Pancreas (tissue), 10 donors: ENCODE data around the gene FOXC2. TPM values are rescaled to one million over a fixed set of nuclear protein-coding genes. Genes with fewer than 3 reads are reported as not detected.

Experiments used
- ATAC-seq, 4 donors: fragments of 200-7000 bp; cut with Tn5 transposase; one replicate each; pipeline versions ENCODE4 v1.8.0 to v1.9.1; 2020; ENCODE audit warnings: mild to moderate bottlenecking in 4 of 4, moderate library complexity in 4 of 4
- DNase-seq, 6 donors: peaks; one replicate each; pipeline ENCODE4 v3.0.0-alpha.2; 2020
- FAIRE-seq: peaks from 2 replicates; lab custom pipeline; 2012; peaks lifted over from hg19 to GRCh38; lab: Jason Lieb, UNC
- H3K27ac ChIP-seq, 4 donors: fragments of 200-600 bp; sonication (generic); 1 replicate in 3 of 4; 2 replicates in 1 of 4; pipeline versions ENCODE4 v1.5.0 to v1.8.0; 2020
- H3K27me3 ChIP-seq, 4 donors: fragments of 200-600 bp; one replicate each; pipeline ENCODE4 v1.8.0; 2021
- H3K36me3 ChIP-seq, 3 donors: fragments of 200-600 bp; sonication (generic) in 1 of 3; one replicate each; pipeline versions ENCODE4 v1.5.0 to v1.8.0; 2020 to 2021
- H3K4me1 ChIP-seq, 3 donors: fragments of 200-600 bp; one replicate each; pipeline ENCODE4 v1.8.0; 2021
- H3K4me3 ChIP-seq, 4 donors: fragments of 200-600 bp; sonication (generic) in 2 of 4; one replicate each; pipeline versions ENCODE4 v1.5.0 to v1.8.0; 2020 to 2021
- H3K9me3 ChIP-seq, 4 donors: fragments of 200-600 bp; one replicate each; pipeline ENCODE4 v1.8.0; 2021
- WGBS, 2 donors: extraction: QIAGEN DNeasy Blood & Tissue Kit; methylation state at CpG; one replicate each; pipeline ENCODE4 v1.1.7; 2013; 5-methylcytosine and 5-hydroxymethylcytosine counted together
- intact Hi-C, 3 donors: fragments of 100-400 bp; cut with DNase I; formaldehyde crosslinking; loops; one replicate each; pipeline versions ENCODE4 v1.11.1 to v1.14.2; 2022
- polyA plus RNA-seq, 2 donors: library from polyadenylated mRNA; stranded (reverse); fragments of 200-250 nt; gene quantifications; one replicate each; pipeline ENCODE4 v1.2.3, GENCODE V29; 2013
- total RNA-seq, 6 donors: library from RNA; stranded (reverse); fragmentation: NEBNext Ultra II Directional in 4 of 6; extraction: Animal tissue kit (Norgen Biotek cat#: 25700) in 4 of 6; gene quantifications; one replicate each; pipeline versions ENCODE4 v1.2.1 to v1.2.4, GENCODE V29; 2021 to 2023
- TF ChIP-seq, protein P1 (sequence below), 4 donors: fragments of 200-600 bp; sonication (generic) in 3 of 4; IDR thresholded peaks; one replicate each; pipeline versions ENCODE4 v1.5.0 to v1.8.0; 2021; ENCODE audit warnings: antibody characterized with exemption in 4 of 4
- donor health status: healthy with polysubstance abuse.
- donor health status: DM: no; HTN: no; CAD: no; lungs with moderate emphysema.
- donor health status: DM: no; HTN: no; CAD: no.
- donor health status: control.
- donor health status: control.
- donor health status: Bipolar disorder and iron deficiency.
- donor health status: DM: yes; HTN: yes; CAD: no.
- donor health status: DM: no; HTN: no; CAD: no.
- donor health status: DM: no; HTN: no; CAD: no.
- donor health status: DM: yes; HTN: yes; CAD: no.

FOXC2 gene
- total and polyA plus RNA-seq, 8 donors, result 0.06 to 0.23 (median 0.17) TPM; not detected in 3

GRCh38 chr16:86575754-86576557 is 9.3 kb downstream of the FOXC2 start:
- Histone ChIP-seq H3K4me3 (peak overlapping the region in 2 of 4 donors; percentile 22 to 36), H3K27ac (no peak overlapping the region), H3K9me3 (no peaks in the 10 kb centered on the region), H3K36me3 (no peaks in the 10 kb centered on the region), H3K27me3 (peaks cover 0 to 56% (median 8%) of the 10 kb centered on the region in 4 donors), H3K4me1 (peaks cover 0 to 7% (median 0%) of the 10 kb centered on the region in 3 donors)
- intact Hi-C loops, result loop anchor here in 2 of 3 donors (10.0 kb wide), 2 partner anchors 479 to 499 kb away; no protein-coding TSS in a partner anchor
- DNase-seq (peak; percentile 40 to 79 (median 62)), FAIRE-seq (no peak), ATAC-seq (peak; percentile 79 to 94 (median 87))
- 1 to 2% methylated on average over 53 to 54 of the region's 54 CpGs for WGBS, 2 donors
- TF ChIP-seq, protein P1, sequence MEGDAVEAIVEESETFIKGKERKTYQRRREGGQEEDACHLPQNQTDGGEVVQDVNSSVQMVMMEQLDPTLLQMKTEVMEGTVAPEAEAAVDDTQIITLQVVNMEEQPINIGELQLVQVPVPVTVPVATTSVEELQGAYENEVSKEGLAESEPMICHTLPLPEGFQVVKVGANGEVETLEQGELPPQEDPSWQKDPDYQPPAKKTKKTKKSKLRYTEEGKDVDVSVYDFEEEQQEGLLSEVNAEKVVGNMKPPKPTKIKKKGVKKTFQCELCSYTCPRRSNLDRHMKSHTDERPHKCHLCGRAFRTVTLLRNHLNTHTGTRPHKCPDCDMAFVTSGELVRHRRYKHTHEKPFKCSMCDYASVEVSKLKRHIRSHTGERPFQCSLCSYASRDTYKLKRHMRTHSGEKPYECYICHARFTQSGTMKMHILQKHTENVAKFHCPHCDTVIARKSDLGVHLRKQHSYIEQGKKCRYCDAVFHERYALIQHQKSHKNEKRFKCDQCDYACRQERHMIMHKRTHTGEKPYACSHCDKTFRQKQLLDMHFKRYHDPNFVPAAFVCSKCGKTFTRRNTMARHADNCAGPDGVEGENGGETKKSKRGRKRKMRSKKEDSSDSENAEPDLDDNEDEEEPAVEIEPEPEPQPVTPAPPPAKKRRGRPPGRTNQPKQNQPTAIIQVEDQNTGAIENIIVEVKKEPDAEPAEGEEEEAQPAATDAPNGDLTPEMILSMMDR (IDR thresholded peaks at IDR 0.05), result peak in 2 of 4 donors; percentile 11 to 14

DNA sequence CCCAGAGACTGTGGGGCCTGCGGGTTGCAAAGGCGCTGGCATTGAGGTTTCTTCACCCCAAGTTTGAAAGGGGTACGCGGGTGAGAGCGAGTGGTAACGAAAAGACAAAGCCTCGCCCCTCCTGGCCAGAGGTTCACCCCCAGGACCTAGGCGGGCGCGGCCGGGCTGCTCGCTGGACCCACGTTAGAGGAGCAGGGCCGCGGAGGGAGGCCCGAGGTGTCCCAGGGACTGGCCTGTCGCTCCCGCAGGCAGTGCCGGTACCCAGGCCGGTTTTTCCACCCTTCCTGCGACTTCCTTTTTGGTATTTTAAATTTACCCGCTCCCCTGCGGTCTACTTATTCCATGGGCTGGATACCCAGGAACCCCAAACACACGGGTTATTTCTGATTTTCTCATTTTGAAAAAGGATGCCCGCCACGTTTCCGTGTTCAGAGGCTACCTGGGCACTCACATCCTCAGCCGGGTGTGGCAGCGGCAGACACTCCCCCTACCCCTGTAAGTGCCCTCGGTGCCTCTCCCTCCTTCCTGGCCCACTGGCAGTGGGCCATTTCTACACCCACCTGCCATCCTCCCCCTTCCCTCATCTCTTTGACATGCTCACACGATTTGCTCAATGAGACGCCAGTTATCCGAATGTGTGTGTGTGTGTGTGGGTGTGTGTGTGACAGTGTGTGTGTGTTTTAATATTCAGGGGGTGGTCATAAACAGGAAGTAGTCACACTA is 10.1 kb downstream of the FOXC2 start:
- ATAC-seq (peak in 3 of 4 donors; percentile 10 to 36 (median 24)), DNase-seq (no peak), FAIRE-seq (no peak)
- H3K4me1 ChIP-seq, result peaks cover 0 to 7% (median 0%) of the 10 kb centered on the region in 3 donors
- no peak overlapping the region for H3K27ac ChIP-seq
- intact Hi-C loops, result loop anchor here in 2 of 3 donors (10.0 kb wide), 2 partner anchors 478 to 498 kb away; no protein-coding TSS in a partner anchor
- no peaks in the 10 kb centered on the region for H3K9me3 ChIP-seq
- TF ChIP-seq, protein P1 (IDR thresholded peaks at IDR 0.05), result no peak
- H3K4me3 ChIP-seq, result peak overlapping the region in 1 of 4 donors; percentile 36
- no peaks in the 10 kb centered on the region for H3K36me3 ChIP-seq
- H3K27me3 ChIP-seq, result peaks cover 0 to 51% (median 8%) of the 10 kb centered on the region in 4 donors
- WGBS, 2 donors, result 9 to 10% methylated on average over 33 of the region's 33 CpGs

GRCh38 chr16:86577314-86577971 is 10.8 kb downstream of the FOXC2 start:
- ATAC-seq, result no peak
- intact Hi-C loops, result loop anchor here in 2 of 3 donors (10.0 kb wide), 2 partner anchors 477 to 497 kb away; no protein-coding TSS in a partner anchor
- TF ChIP-seq, protein P1 (IDR thresholded peaks at IDR 0.05), result no peak
- Histone ChIP-seq H3K4me3 (no peak overlapping the region), H3K4me1 (peaks cover 0 to 7% (median 0%) of the 10 kb centered on the region in 3 donors), H3K27me3 (peaks cover 0 to 45% (median 8%) of the 10 kb centered on the region in 4 donors), H3K9me3 (no peaks in the 10 kb centered on the region), H3K27ac (no peak overlapping the region), H3K36me3 (no peaks in the 10 kb centered on the region)
- WGBS, 2 donors, result 40 to 47% methylated on average over 12 of the region's 12 CpGs
- FAIRE-seq, result no peak
- DNase-seq, result no peak

GRCh38 chr16:86578061-86578599 is 11.5 kb downstream of the FOXC2 start, which contains the start of gene FOXL1:
Gene FOXL1, plus strand, starts transcription at chr16:86578549. Its CDS starts 175 bp downstream, at chr16:86578724.
- Histone ChIP-seq H3K27ac (no peak within 1 kb of the TSS), H3K36me3 (no peaks in the 10 kb centered on the region), H3K27me3 (peaks cover 0 to 41% (median 8%) of the 10 kb centered on the region in 4 donors), H3K9me3 (no peaks in the 10 kb centered on the region), H3K4me3 (peak within 1 kb of the TSS in 1 of 4 donors; percentile 12), H3K4me1 (peaks cover 0 to 7% (median 0%) of the 10 kb centered on the region in 3 donors)
- WGBS, 2 donors, result 33 to 36% methylated on average over 13 of the region's 13 CpGs
- ATAC-seq (no peak), FAIRE-seq (no peak), DNase-seq (no peak)
- TF ChIP-seq, protein P1 (IDR thresholded peaks at IDR 0.05), result no peak
- intact Hi-C loops, result loop anchor here in 2 of 3 donors (10.0 kb wide), 2 partner anchors 477 to 497 kb away; no protein-coding TSS in a partner anchor
